HUES6 (cell line): Measurements from ENCODE around the gene TSPAN11.

Experiments used
- H3K27ac ChIP-seq: 2 replicates; pipeline ENCODE4 v1.7.0; 2013; ENCODE audit warnings: low read depth, mild to moderate bottlenecking, low read length, inconsistent platforms
- H3K27me3 ChIP-seq: 2 replicates; pipeline ENCODE4 v1.6.1; 2013; ENCODE audit warnings: low read length; ENCODE audit not compliant: control insufficient read depth, insufficient read depth
- H3K36me3 ChIP-seq: 2 replicates; pipeline ENCODE4 v1.6.1; 2013; ENCODE audit warnings: low read length; ENCODE audit not compliant: control insufficient read depth, insufficient read depth
- H3K4me1 ChIP-seq: 2 replicates; pipeline ENCODE4 v1.6.1; 2013; ENCODE audit warnings: low read length; ENCODE audit not compliant: control insufficient read depth, insufficient read depth
- H3K4me3 ChIP-seq: 2 replicates; pipeline ENCODE4 v1.5.1; 2013; ENCODE audit warnings: low read depth, low read length
- H3K9ac ChIP-seq: one replicate; pipeline ENCODE4 v1.6.1; 2013; ENCODE audit warnings: mild to moderate bottlenecking, low read length
- H3K9me3 ChIP-seq: 2 replicates; pipeline ENCODE4 v1.6.1; 2013; ENCODE audit warnings: low read depth, low read length; ENCODE audit not compliant: control insufficient read depth, insufficient read depth

Gene TSPAN11

DNA sequence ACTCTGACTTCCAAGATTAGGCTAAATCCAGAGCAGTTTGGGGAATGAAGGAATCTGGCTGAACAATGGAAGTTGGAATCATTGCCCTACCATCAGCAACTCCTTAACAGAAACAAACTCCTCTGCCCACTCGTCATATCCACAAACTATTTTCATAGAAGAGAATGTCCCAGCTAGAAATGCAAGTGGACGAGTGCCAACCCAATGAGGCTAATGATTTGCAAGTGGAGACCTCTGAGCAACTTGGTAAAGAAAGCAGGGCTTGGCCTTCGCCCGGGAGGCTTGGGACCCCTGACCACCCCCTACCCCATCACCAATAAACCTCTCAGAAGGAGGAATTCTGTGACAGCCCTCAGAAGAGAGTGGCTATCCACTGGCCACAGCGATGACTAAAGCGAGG, 107.1 kb downstream of the TSPAN11 start:
- H3K27me3 ChIP-seq = no peaks in the 10 kb centered on the region
- peaks cover 3% of the 10 kb centered on the region; the same call in 1 of the 2 replicates for H3K4me1 ChIP-seq

DNA sequence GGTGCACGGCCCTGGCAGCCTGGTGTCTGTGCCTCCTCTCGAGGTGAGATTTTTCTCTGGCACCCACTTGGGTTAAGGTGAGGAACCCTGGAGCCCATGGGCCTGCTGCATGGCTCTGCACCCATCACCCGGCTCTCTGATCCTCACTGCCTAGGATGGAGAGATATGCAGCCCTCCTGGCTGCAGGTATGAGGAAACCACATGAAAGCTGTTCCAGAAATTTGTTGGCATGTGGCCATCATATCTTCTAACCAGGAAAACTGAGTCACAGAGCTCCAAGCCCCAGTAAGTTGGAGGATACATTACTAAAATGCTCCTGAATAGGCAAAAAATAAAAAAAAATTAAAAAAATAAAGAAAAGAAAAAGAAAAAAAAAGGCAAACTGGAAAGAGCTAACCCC, 107.8 kb downstream of the TSPAN11 start:
- Histone ChIP-seq H3K27me3 (peaks cover 2% of the 10 kb centered on the region; the same call in 1 of the 2 replicates), H3K9ac (no peak overlapping the region), H3K4me3 (no peak overlapping the region), H3K4me1 (peaks cover 3% of the 10 kb centered on the region; the same call in 1 of the 2 replicates), H3K9me3 (no peaks in the 10 kb centered on the region), H3K36me3 (no peaks in the 10 kb centered on the region), H3K27ac (no peak overlapping the region)

More for the DNA sequence above, 107.1 kb downstream of the TSPAN11 start:
- no peak overlapping the region for H3K9ac ChIP-seq
- no peaks in the 10 kb centered on the region for H3K36me3 ChIP-seq
- no peaks in the 10 kb centered on the region for H3K9me3 ChIP-seq
- no peak overlapping the region for H3K27ac ChIP-seq
- no peak overlapping the region for H3K4me3 ChIP-seq

DNA sequence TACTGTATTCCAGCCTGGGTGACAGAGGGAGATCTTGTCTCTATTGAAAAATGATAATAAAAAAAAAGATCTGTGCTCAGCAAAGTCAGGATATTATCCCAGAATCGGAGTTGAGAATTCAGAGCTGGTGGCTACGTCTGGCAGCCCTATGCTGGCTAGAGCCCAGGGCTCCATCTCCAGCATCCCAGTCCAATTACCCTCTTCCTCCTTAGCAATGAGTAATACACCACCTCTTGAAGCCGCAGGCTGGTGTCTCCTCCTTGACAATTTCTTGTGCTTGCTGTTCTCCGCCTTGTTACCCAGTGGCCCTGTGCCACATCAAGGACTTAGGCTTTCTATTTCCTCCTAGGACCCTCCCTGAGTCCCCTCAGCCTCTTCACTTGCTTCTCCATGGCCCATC, 108.7 kb downstream of the TSPAN11 start:
- H3K9me3 ChIP-seq = no peaks in the 10 kb centered on the region
- peaks cover 3% of the 10 kb centered on the region; the same call in 1 of the 2 replicates for H3K27me3 ChIP-seq
- H3K36me3 ChIP-seq = no peaks in the 10 kb centered on the region
- no peak overlapping the region for H3K4me3 ChIP-seq
- H3K9ac ChIP-seq = no peak overlapping the region
- no peak overlapping the region for H3K27ac ChIP-seq
- no peaks in the 10 kb centered on the region for H3K4me1 ChIP-seq

DNA sequence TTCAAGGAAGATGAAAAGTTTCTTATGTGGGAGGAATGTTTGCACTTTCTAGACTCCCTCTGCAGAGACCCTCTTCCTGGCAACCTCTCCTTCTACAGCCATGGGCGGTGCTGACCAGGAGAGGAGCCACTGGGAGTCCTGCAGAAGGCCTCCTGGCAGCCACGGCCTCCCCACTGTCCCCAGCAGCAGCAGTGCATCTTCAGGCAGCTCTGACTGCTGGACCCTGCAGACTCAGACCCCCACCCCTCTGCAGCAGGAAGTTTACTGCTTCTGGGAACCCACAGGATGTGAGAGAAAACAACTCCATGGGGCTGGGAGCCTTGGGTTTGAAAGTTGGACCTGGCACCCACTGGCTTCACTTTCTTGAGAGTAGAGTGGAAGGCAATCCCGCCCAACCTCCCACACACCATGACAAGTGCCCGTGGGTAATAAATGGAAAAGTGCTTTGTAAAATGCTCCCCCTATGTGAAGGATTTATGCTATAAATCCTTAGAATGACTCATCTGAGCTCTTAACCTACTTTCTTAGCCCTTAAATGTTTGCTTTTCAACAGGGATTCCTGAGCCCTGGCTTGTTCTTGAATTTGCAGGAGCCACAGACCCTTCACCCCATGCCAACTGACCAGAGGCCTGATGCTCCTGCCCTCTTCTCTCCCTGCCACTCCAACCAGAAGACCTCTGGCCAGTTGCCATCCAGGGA, 109.6 kb downstream of the TSPAN11 start:
- Histone ChIP-seq H3K9ac (no peak overlapping the region), H3K9me3 (no peaks in the 10 kb centered on the region), H3K36me3 (no peaks in the 10 kb centered on the region), H3K27me3 (peaks cover 3% of the 10 kb centered on the region; the same call in 1 of the 2 replicates), H3K27ac (no peak overlapping the region), H3K4me3 (no peak overlapping the region), H3K4me1 (no peaks in the 10 kb centered on the region)

DNA sequence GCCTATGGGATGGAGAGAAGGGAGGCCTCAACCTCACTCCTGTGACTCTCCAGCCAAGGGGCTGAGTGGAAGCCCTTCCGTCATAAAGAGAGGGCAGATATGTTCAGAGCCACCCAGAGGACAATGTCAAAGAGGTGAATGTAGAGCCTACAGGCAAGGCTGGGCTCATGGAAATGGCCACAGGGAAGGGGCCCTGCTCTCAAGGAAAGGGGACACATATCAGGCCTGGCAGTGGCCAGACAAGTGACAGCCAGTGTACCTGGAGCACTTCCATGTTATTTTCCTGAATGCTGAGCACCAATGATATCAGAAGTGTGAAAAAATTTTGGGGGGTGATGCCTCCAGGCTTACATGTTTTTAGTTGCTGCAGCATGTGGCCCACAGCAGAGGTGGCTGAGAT, 110.5 kb downstream of the TSPAN11 start:
- H3K9ac ChIP-seq = no peak overlapping the region
- H3K4me1 ChIP-seq = no peaks in the 10 kb centered on the region
- no peaks in the 10 kb centered on the region for H3K9me3 ChIP-seq
- no peak overlapping the region for H3K4me3 ChIP-seq
- H3K27me3 ChIP-seq = peaks cover 3% of the 10 kb centered on the region; the same call in 1 of the 2 replicates
- H3K27ac ChIP-seq = no peak overlapping the region
- H3K36me3 ChIP-seq = no peaks in the 10 kb centered on the region

DNA sequence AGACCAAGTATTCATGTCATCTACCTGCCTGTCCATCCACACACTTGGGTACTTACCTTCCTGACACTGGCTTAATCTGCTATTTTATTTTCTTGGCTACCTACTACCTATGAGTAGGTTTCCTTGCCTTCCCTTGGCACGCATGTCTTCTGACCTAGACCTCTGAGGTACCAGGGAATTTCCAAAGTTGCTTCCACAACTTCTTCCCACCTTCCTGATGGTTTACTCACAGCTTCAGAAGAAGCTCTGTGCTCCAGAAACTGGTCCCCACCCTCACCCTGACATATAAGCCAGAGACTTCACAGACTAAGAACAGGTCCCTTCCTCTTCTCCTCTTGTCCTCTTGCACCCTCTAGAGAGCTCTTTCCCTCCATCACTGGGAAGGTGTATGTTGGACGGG, 111.4 kb downstream of the TSPAN11 start:
- no peaks in the 10 kb centered on the region for H3K4me1 ChIP-seq
- H3K27ac ChIP-seq = no peak overlapping the region

DNA sequence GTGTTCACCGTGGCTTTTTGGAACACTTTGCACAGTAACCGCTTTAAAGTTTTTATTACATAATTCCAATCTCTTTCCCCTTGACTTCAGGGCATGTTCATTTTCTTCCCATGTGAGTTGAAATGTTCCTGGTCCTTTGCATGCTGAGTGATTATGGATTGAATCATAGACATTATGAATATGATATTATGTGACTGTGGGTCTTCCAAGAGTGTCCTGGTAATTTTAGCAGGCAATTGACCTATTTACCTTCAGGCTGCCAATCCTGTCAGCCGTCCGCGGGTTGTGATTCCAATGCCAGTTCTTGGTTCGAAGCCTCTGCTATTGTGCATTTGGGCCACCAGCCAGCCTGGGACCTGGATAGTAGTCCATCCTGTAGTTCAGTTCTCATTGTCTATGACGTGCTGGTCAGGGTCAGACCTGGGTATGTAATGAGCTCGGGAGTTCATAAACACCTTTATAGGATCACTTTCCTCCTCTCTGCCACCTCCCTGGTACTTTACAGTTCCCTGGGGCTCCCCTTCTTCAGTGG, 114.6 kb downstream of the TSPAN11 start:
- Histone ChIP-seq H3K9ac (no peak overlapping the region), H3K4me3 (no peak overlapping the region), H3K4me1 (no peaks in the 10 kb centered on the region), H3K36me3 (no peaks in the 10 kb centered on the region), H3K27me3 (peaks cover 3% of the 10 kb centered on the region; the same call in 1 of the 2 replicates), H3K27ac (no peak overlapping the region), H3K9me3 (no peaks in the 10 kb centered on the region)

More for the DNA sequence above, 111.4 kb downstream of the TSPAN11 start:
- H3K4me3 ChIP-seq = no peak overlapping the region
- peaks cover 3% of the 10 kb centered on the region; the same call in 1 of the 2 replicates for H3K27me3 ChIP-seq
- no peaks in the 10 kb centered on the region for H3K36me3 ChIP-seq
- H3K9me3 ChIP-seq = no peaks in the 10 kb centered on the region
- H3K9ac ChIP-seq = no peak overlapping the region
